Endothelial cell of umbilical vein (primary cell): ENCODE data around the gene RBM44. TPM values are rescaled to one million over a fixed set of nuclear protein-coding genes. Genes with fewer than 3 reads are reported as not detected.

Experiments used
- BruUV-seq: library from RNA; stranded (reverse); fragments of 400-500 nt; replicated peaks from 2 replicates; lab custom pipeline; 2021; lab: Mats Ljungman, UMichigan
- CTCF ChIA-PET: fragments of 300-600, 350-600 bp; sonication (Branson Sonifier 250); formaldehyde crosslinking; loops from one replicate; lab custom pipeline; 2021; ENCODE audit warnings: antibody characterized with exemption, inconsistent platforms; lab: Charles Lee
- POLR2A ChIA-PET: fragments of 300-600, 350-600 bp; sonication (Branson Sonifier 250); formaldehyde crosslinking; loops from one replicate; lab custom pipeline; 2021; ENCODE audit warnings: antibody characterized with exemption, inconsistent platforms; lab: Charles Lee
- DNase-seq: peaks from one replicate; pipeline ENCODE4 v3.0.0-alpha.2; 2011; ENCODE audit warnings: low read depth, low spot score
- FAIRE-seq: peaks from 2 replicates; lab custom pipeline; 2011; peaks lifted over from hg19 to GRCh38; lab: Jason Lieb, UNC
- H2AFZ ChIP-seq: 2 replicates; pipeline ENCODE4 v1.6.0; 2012; ENCODE audit warnings: low read depth, low read length, control low read depth, inconsistent platforms
- H3K27ac ChIP-seq: 2 replicates; pipeline ENCODE4 v1.5.1; 2011; ENCODE audit warnings: low read depth, mild to moderate bottlenecking, control low read depth, low read length, moderate library complexity; ENCODE audit not compliant: insufficient read depth
- H3K27me3 ChIP-seq, 2 experiments: 2 replicates each; pipeline versions ENCODE4 v1.6.0 to v1.6.1; 2011; ENCODE audit warnings: low read length in 2 of 2, mixed read lengths in 1 of 2; ENCODE audit not compliant: control insufficient read depth in 2 of 2, insufficient read depth in 2 of 2
- H3K36me3 ChIP-seq, 2 experiments: 2 replicates in 1 of 2; 3 replicates in 1 of 2; pipeline ENCODE4 v1.5.1; 2011; ENCODE audit warnings: low read length in 2 of 2, mild to moderate bottlenecking in 1 of 2, moderate library complexity in 1 of 2; ENCODE audit not compliant: control insufficient read depth in 2 of 2, insufficient read depth in 2 of 2; ENCODE audit errors: extremely low read depth in 1 of 2
- H3K4me1 ChIP-seq: 3 replicates; pipeline ENCODE4 v1.5.1; 2011; ENCODE audit warnings: mild to moderate bottlenecking, low read length; ENCODE audit not compliant: control insufficient read depth, insufficient read depth; ENCODE audit errors: extremely low read depth
- H3K4me2 ChIP-seq: 2 replicates; pipeline ENCODE4 v1.6.1; 2011; ENCODE audit warnings: low read length, control low read depth, mixed read lengths; ENCODE audit not compliant: insufficient read depth
- H3K4me3 ChIP-seq, 3 experiments: fragments of 200-600 bp in 1 of 3; sonication (generic), shearing (Covaris generic) in 1 of 3; replicated peaks in 1 of 3; 2 replicates each; pipeline ENCODE4 v1.5.1; 2011 to 2016; ENCODE audit warnings: control low read depth in 3 of 3, low read length in 3 of 3, mild to moderate bottlenecking in 2 of 3, inconsistent platforms in 1 of 3, low read depth in 1 of 3, moderate library complexity in 1 of 3; ENCODE audit not compliant: insufficient read depth in 1 of 3
- H3K79me2 ChIP-seq: 2 replicates; pipeline ENCODE4 v1.6.0; 2012; ENCODE audit warnings: low read length, inconsistent platforms; ENCODE audit not compliant: control insufficient read depth, insufficient read depth
- H3K9ac ChIP-seq: replicated peaks from 2 replicates; pipeline ENCODE3; 2011; ENCODE audit warnings: low read length, control low read depth; ENCODE audit not compliant: insufficient read depth; ENCODE audit errors: extremely low read depth
- H3K9me1 ChIP-seq: replicated peaks from 3 replicates; pipeline ENCODE4 v1.6.0; 2011; ENCODE audit warnings: mild to moderate bottlenecking, low read length; ENCODE audit not compliant: control insufficient read depth, insufficient read depth; ENCODE audit errors: extremely low read depth
- H3K9me3 ChIP-seq: replicated peaks from 2 replicates; pipeline ENCODE4 v1.5.1; 2012; ENCODE audit warnings: low read length, inconsistent platforms; ENCODE audit not compliant: control insufficient read depth, insufficient read depth
- H4K20me1 ChIP-seq: replicated peaks from 2 replicates; pipeline ENCODE3; 2011; ENCODE audit warnings: mild to moderate bottlenecking, low read length; ENCODE audit not compliant: control insufficient read depth, insufficient read depth; ENCODE audit errors: extremely low read depth
- CTCF ChIP-seq, 2 donors: IDR thresholded peaks; 1 replicate in 1 of 2; 2 replicates in 1 of 2; pipeline ENCODE4 v1.5.1; 2011; ENCODE audit warnings: low read length in 2 of 2, mild to moderate bottlenecking in 2 of 2, moderate library complexity in 2 of 2, control low read depth in 1 of 2, inconsistent platforms in 1 of 2, low read depth in 1 of 2; ENCODE audit not compliant: insufficient read depth in 1 of 2; ENCODE audit errors: extremely low read depth in 1 of 2
- EZH2 ChIP-seq: IDR thresholded peaks from 2 replicates; pipeline ENCODE4 v1.6.1; 2012; ENCODE audit warnings: borderline replicate concordance, low read depth, mild to moderate bottlenecking, moderate library complexity, low read length, inconsistent platforms; ENCODE audit not compliant: severe bottlenecking
- FOS ChIP-seq: IDR thresholded peaks from 2 replicates; pipeline ENCODE4 v1.6.1; 2011; ENCODE audit warnings: mild to moderate bottlenecking, low read length, moderate library complexity, borderline replicate concordance; ENCODE audit not compliant: insufficient read depth
- GATA2 ChIP-seq: IDR thresholded peaks from 2 replicates; pipeline ENCODE4 v1.7.0; 2011; ENCODE audit warnings: low read depth, mild to moderate bottlenecking, moderate library complexity, mixed read lengths, low read length; ENCODE audit not compliant: insufficient read length, insufficient read depth
- JUN ChIP-seq: IDR thresholded peaks from 2 replicates; pipeline ENCODE4 v1.6.1; 2011; ENCODE audit warnings: borderline replicate concordance, low read depth; ENCODE audit not compliant: insufficient read length, insufficient read depth
- MAX ChIP-seq: IDR thresholded peaks from 2 replicates; pipeline ENCODE4 v1.6.1; 2011; ENCODE audit not compliant: insufficient read depth, insufficient read length
- MYC ChIP-seq: IDR thresholded peaks from one replicate; pipeline ENCODE4 v1.6.1; 2011; ENCODE audit warnings: mild to moderate bottlenecking, low read depth, low read length
- POLR2A ChIP-seq: IDR thresholded peaks from 2 replicates; pipeline ENCODE4 v1.6.1; 2012; ENCODE audit warnings: low read depth, mild to moderate bottlenecking, control low read depth, low read length
- POLR2AphosphoS5 ChIP-seq: IDR thresholded peaks from 2 replicates; pipeline ENCODE4 v1.6.1; 2012; ENCODE audit warnings: low read depth, mild to moderate bottlenecking, control low read depth, low read length, moderate library complexity; ENCODE audit not compliant: insufficient read depth
- dilution Hi-C: fragments of 300-500 bp; cut with MboI; formaldehyde crosslinking; loops from one replicate; pipeline ENCODE4 v1.15.0; 2019; ENCODE audit warnings: low sequenced_read_pairs; ENCODE audit not compliant: extremely low pct_ligation_motif_present
- intact Hi-C: fragments of 100-400 bp; cut with micrococcal nuclease; formaldehyde crosslinking; loops from one replicate; pipeline ENCODE4 v1.10.0; 2022
- polyA plus RNA-seq, 4 experiments: library from polyadenylated mRNA; depleted of rRNA in 3 of 4; stranded (reverse) in 3 of 4; unstranded in 1 of 4; fragments of >200 nt; gene quantifications; 2 replicates each; pipeline versions ENCODE4 v1.2.1 to v1.2.3, GENCODE V29; 2011 to 2012; ENCODE audit warnings: missing spikeins in 1 of 4
- total RNA-seq: library from RNA; stranded (reverse); gene quantifications from 2 replicates; pipeline ENCODE4 v1.2.3, GENCODE V29; 2021

Gene RBM44
- total and polyA plus RNA-seq, 2 donors (not counting 3 experiments of a cell fraction or from before 2014, with no cell fraction given), result 0.14 to 0.53 TPM

GRCh38 chr2:237866101-237866621 is 67.6 kb downstream of the RBM44 start:
- Histone ChIP-seq H3K27me3 (peaks cover 4 to 5% of the 10 kb centered on the region in 2 experiments), H3K9me3 (no peaks in the 10 kb centered on the region), H3K4me1 (peaks cover 5% of the 10 kb centered on the region), H3K36me3 (no peaks in the 10 kb centered on the region), H4K20me1 (no peaks in the 10 kb centered on the region), H3K4me2 (no peak overlapping the region), H3K9me1 (no peaks in the 10 kb centered on the region), H3K4me3 (no peak overlapping the region), H3K79me2 (no peaks in the 10 kb centered on the region), H2AFZ (peak overlapping the region; percentile 57), H3K27ac (no peak overlapping the region), H3K9ac (no peak overlapping the region)
- TF ChIP-seq FOS, result peak; percentile 55
- TF ChIP-seq JUN, result no peak
- DNase-seq (peak; percentile 10), FAIRE-seq (peak; percentile 72)
- ChIA-PET CTCF (interaction anchor here (0.9 to 1.6 kb wide), 2 partner anchors 8 to 397 kb away, joined by 3 to 6 read pairs; no protein-coding TSS in a partner anchor), POLR2A (no interaction called here)
- no TSS peak for BruUV-seq
- dilution Hi-C loops (no loop called here), intact Hi-C loops (loop anchor here (2.0 kb wide), 1 partner anchor 101 kb away; the partner anchor contains the start of gene UBE2F)

GRCh38 chr2:237867465-237867864 is 68.9 kb downstream of the RBM44 start:
- POLR2A ChIA-PET, result no interaction called here
- Histone ChIP-seq H4K20me1 (no peaks in the 10 kb centered on the region), H2AFZ (no peak overlapping the region), H3K9me1 (no peaks in the 10 kb centered on the region), H3K27ac (no peak overlapping the region), H3K9ac (no peak overlapping the region), H3K36me3 (no peaks in the 10 kb centered on the region), H3K9me3 (no peaks in the 10 kb centered on the region), H3K27me3 (no peaks in the 10 kb centered on the region), H3K4me3 (no peak overlapping the region), H3K4me1 (peaks cover 5% of the 10 kb centered on the region), H3K79me2 (no peaks in the 10 kb centered on the region), H3K4me2 (no peak overlapping the region)
- CTCF ChIA-PET, result interaction anchor here (1.6 kb wide), 1 partner anchor 396 kb away, joined by 6 read pairs; no protein-coding TSS in a partner anchor
- dilution Hi-C loops (no loop called here), intact Hi-C loops (loop anchor here (2.0 kb wide), 1 partner anchor 99 kb away; the partner anchor contains the start of gene UBE2F)
- DNase-seq, result no peak
- no peak for TF ChIP-seq CTCF (IDR thresholded peaks at IDR 0.05; ENCODE audit: extremely low read depth in 1 of 2, insufficient read depth in 1 of 2, low read depth in 1 of 2, low read length in 2 of 2)
- no peak for TF ChIP-seq POLR2AphosphoS5
- no peak for TF ChIP-seq EZH2
- no peak for TF ChIP-seq MAX
- no peak for TF ChIP-seq GATA2
- no peak for TF ChIP-seq JUN
- TF ChIP-seq POLR2A, result no peak
- no peak for TF ChIP-seq MYC
- TF ChIP-seq FOS, result no peak
- BruUV-seq, result no TSS peak
- no peak for FAIRE-seq
